ENCODE results near the gene LENG9.
A peak's percentile ranks its signal among the peaks of the same experiment; 100 is the strongest.
"Not testable (repeated sequence)": the region's sequence is repeated elsewhere in the genome, so short reads cannot be mapped to it uniquely, and the experiment has no call there.

LENG9 gene

GRCh38 chr19:54473071-54473891, 9.7 kb upstream of the LENG9 start, which contains the start of gene CDC42EP5:
TSS of gene CDC42EP5 (minus strand) at chr19:54473296. CDS start at chr19:54465547, 7,749 bp downstream.
- H3K9me3 Mint-ChIP-seq, result no peaks in the 10 kb centered on the region
- peaks cover 33 to 56% of the 10 kb centered on the region in 2 donors for H3K27me3 Mint-ChIP-seq
- H3K27ac Mint-ChIP-seq, result no peak within 1 kb of the TSS
- DNase-seq, result no peak
- peaks cover 3% of the 10 kb centered on the region for H3K36me3 Mint-ChIP-seq (ENCODE audit: insufficient read depth)
- peak; percentile 39 for ATAC-seq (replicated peaks)
- no peak within 1 kb of the TSS for H3K4me3 Mint-ChIP-seq
- H3K4me1 Mint-ChIP-seq (ENCODE audit: low read depth in 2 of 2), result peaks cover 4 to 8% of the 10 kb centered on the region in 2 donors

- ATAC-seq (replicated peaks) (peak; percentile 65), DNase-seq (no peak)
- H3K27ac Mint-ChIP-seq, result peak overlapping the region in 1 of 2 donors; percentile 62
- H3K27me3 Mint-ChIP-seq, result peaks cover 33 to 41% of the 10 kb centered on the region in 2 donors
- peaks cover 3% of the 10 kb centered on the region for H3K36me3 Mint-ChIP-seq (ENCODE audit: insufficient read depth)
- no peaks in the 10 kb centered on the region for H3K9me3 Mint-ChIP-seq
- peaks cover 4 to 8% of the 10 kb centered on the region in 2 donors for H3K4me1 Mint-ChIP-seq (ENCODE audit: low read depth in 2 of 2)
- peak overlapping the region; percentile 32 to 46 for H3K4me3 Mint-ChIP-seq
Observed at GRCh38 chr19:54470991-54471782, 7.6 kb upstream of the LENG9 start.

- Mint-ChIP-seq H3K4me3 (peak overlapping the region; percentile 2 to 32), H3K9me3 (no peaks in the 10 kb centered on the region), H3K4me1 (ENCODE audit: low read depth in 2 of 2) (peaks cover 4 to 12% of the 10 kb centered on the region in 2 donors), H3K27me3 (peaks cover 33 to 41% of the 10 kb centered on the region in 2 donors), H3K36me3 (ENCODE audit: insufficient read depth) (peaks cover 3% of the 10 kb centered on the region), H3K27ac (peak overlapping the region in 1 of 2 donors; percentile 62)
- ATAC-seq (replicated peaks) (no peak), DNase-seq (no peak)
Observed at GRCh38 chr19:54470276-54470887, 6.8 kb upstream of the LENG9 start.

GRCh38 chr19:54469496-54469934, 5.9 kb upstream of the LENG9 start:
- peaks cover 7 to 14% of the 10 kb centered on the region in 2 donors for H3K4me1 Mint-ChIP-seq (ENCODE audit: low read depth in 2 of 2)
- H3K27ac Mint-ChIP-seq, result no peak overlapping the region
- H3K27me3 Mint-ChIP-seq, result peaks cover 33 to 41% of the 10 kb centered on the region in 2 donors

GRCh38 chr19:54466110-54466480, 2.5 kb upstream of the LENG9 start:
- Mint-ChIP-seq H3K27me3 (peaks cover 16 to 21% of the 10 kb centered on the region in 2 donors), H3K4me3 (peak overlapping the region; percentile 77), H3K36me3 (ENCODE audit: insufficient read depth) (peaks cover 31% of the 10 kb centered on the region), H3K4me1 (ENCODE audit: low read depth in 2 of 2) (peaks cover 25 to 27% of the 10 kb centered on the region in 2 donors)
- not testable (repeated sequence) for ATAC-seq (replicated peaks); DNase-seq; H3K9me3 Mint-ChIP-seq; H3K27ac Mint-ChIP-seq

More at GRCh38 chr19:54469496-54469934, 5.9 kb upstream of the LENG9 start:
- no peak for ATAC-seq (replicated peaks)
- H3K9me3 Mint-ChIP-seq, result no peaks in the 10 kb centered on the region
- peaks cover 3% of the 10 kb centered on the region for H3K36me3 Mint-ChIP-seq (ENCODE audit: insufficient read depth)
- no peak for DNase-seq
- no peak overlapping the region for H3K4me3 Mint-ChIP-seq

GRCh38 chr19:54465426-54466109, 2.0 kb upstream of the LENG9 start:
- DNase-seq, result no peak
- Mint-ChIP-seq H3K27me3 (peaks cover 12 to 15% of the 10 kb centered on the region in 2 donors), H3K36me3 (ENCODE audit: insufficient read depth) (peaks cover 36% of the 10 kb centered on the region), H3K4me1 (ENCODE audit: low read depth in 2 of 2) (peaks cover 22 to 25% of the 10 kb centered on the region in 2 donors), H3K4me3 (peak overlapping the region; percentile 77), H3K27ac (no peak overlapping the region), H3K9me3 (no peaks in the 10 kb centered on the region)
- no peak for ATAC-seq (replicated peaks)

GRCh38 chr19:54464630-54465425, 1.2 kb upstream of the LENG9 start:
- Mint-ChIP-seq H3K4me3 (peak overlapping the region; percentile 80 to 88), H3K36me3 (ENCODE audit: insufficient read depth) (peaks cover 43% of the 10 kb centered on the region), H3K27ac (peak overlapping the region; percentile 78 to 97), H3K27me3 (peaks cover 5 to 8% of the 10 kb centered on the region in 2 donors), H3K9me3 (no peaks in the 10 kb centered on the region), H3K4me1 (ENCODE audit: low read depth in 2 of 2) (peaks cover 23 to 25% of the 10 kb centered on the region in 2 donors)
- ATAC-seq (replicated peaks), result peak; percentile 22
- DNase-seq, result peak; percentile 56 to 59 (median 58)

GRCh38 chr19:54464044-54464629, 559 bp upstream of the LENG9 start:
- Mint-ChIP-seq H3K27me3 (peaks cover 0 to 1% of the 10 kb centered on the region in 2 donors), H3K4me1 (ENCODE audit: low read depth in 2 of 2) (peaks cover 29% of the 10 kb centered on the region in 2 donors), H3K27ac (peak overlapping the region; percentile 78 to 97), H3K4me3 (peak overlapping the region; percentile 80 to 88), H3K36me3 (ENCODE audit: insufficient read depth) (peaks cover 49% of the 10 kb centered on the region), H3K9me3 (no peaks in the 10 kb centered on the region)
- DNase-seq (peak in 2 of 3 experiments; percentile 78 to 82), ATAC-seq (replicated peaks) (peak; percentile 51)

GRCh38 chr19:54462655-54463530, 685 bp downstream of the LENG9 start:
- peak; percentile 68 to 69 (median 69) for DNase-seq
- ATAC-seq (replicated peaks), result peak; percentile 43
- Mint-ChIP-seq H3K4me3 (peak overlapping the region; percentile 80 to 88), H3K4me1 (ENCODE audit: low read depth in 2 of 2) (peaks cover 40 to 41% of the 10 kb centered on the region in 2 donors), H3K9me3 (no peaks in the 10 kb centered on the region), H3K27me3 (no peaks in the 10 kb centered on the region), H3K27ac (peak overlapping the region; percentile 78 to 97), H3K36me3 (ENCODE audit: insufficient read depth) (peaks cover 62% of the 10 kb centered on the region)

GRCh38 chr19:54462047-54462654, 1.4 kb downstream of the LENG9 start:
- H3K9me3 Mint-ChIP-seq, result no peaks in the 10 kb centered on the region
- H3K36me3 Mint-ChIP-seq (ENCODE audit: insufficient read depth), result peaks cover 69% of the 10 kb centered on the region
- no peaks in the 10 kb centered on the region for H3K27me3 Mint-ChIP-seq
- H3K4me1 Mint-ChIP-seq (ENCODE audit: low read depth in 2 of 2), result peaks cover 40 to 43% of the 10 kb centered on the region in 2 donors
- no peak for ATAC-seq (replicated peaks)
- DNase-seq, result no peak
- H3K27ac Mint-ChIP-seq, result peak overlapping the region; percentile 83 to 97
- peak overlapping the region; percentile 45 to 65 for H3K4me3 Mint-ChIP-seq

GRCh38 chr19:54461613-54462012, 2.0 kb downstream of the LENG9 start:
- H3K4me1 Mint-ChIP-seq (ENCODE audit: low read depth in 2 of 2), result peaks cover 40 to 43% of the 10 kb centered on the region in 2 donors
- DNase-seq (no peak), ATAC-seq (replicated peaks) (no peak)
- H3K27ac Mint-ChIP-seq, result peak overlapping the region; percentile 83 to 97
- H3K4me3 Mint-ChIP-seq, result peak overlapping the region; percentile 45 to 65
- H3K36me3 Mint-ChIP-seq (ENCODE audit: insufficient read depth), result peaks cover 75% of the 10 kb centered on the region
- no peaks in the 10 kb centered on the region for H3K27me3 Mint-ChIP-seq
- H3K9me3 Mint-ChIP-seq, result no peaks in the 10 kb centered on the region
